K562 (cell line): ENCODE data around the gene PRSS53. TPM values are rescaled to one million over a fixed set of nuclear protein-coding genes. Genes with fewer than 3 reads are reported as not detected.
A peak's percentile ranks its signal among the peaks of the same experiment; 100 is the strongest.

Source experiments
- ASH1L ChIP-seq: fragments of 450-650 bp; IDR thresholded peaks from 2 replicates; pipeline ENCODE4 v1.6.1; 2018; ENCODE audit warnings: borderline replicate concordance, mild to moderate bottlenecking, low read depth; ENCODE audit not compliant: partially characterized antibody
- BCL6 ChIP-seq: fragments of 250-450 bp; sonication (Bioruptor Pico); IDR thresholded peaks from 2 replicates; pipeline ENCODE4 v1.4.0; 2020
- BHLHE40 ChIP-seq: IDR thresholded peaks from 2 replicates; pipeline ENCODE4 v1.6.1; 2011; ENCODE audit warnings: low read length, improper control_type of control experiment
- C11orf30 ChIP-seq: fragments of 450-650 bp; IDR thresholded peaks from 2 replicates; pipeline ENCODE4 v1.6.1; 2016; ENCODE audit warnings: low read depth, mild to moderate bottlenecking
- DIDO1 ChIP-seq: fragments of 450-650 bp; IDR thresholded peaks from 2 replicates; pipeline ENCODE4 v1.6.1; 2016; ENCODE audit warnings: low read depth, missing biosample characterization, missing genetic modification characterization
- ELF2 ChIP-seq: fragments of 250-450 bp; sonication (Bioruptor Pico); IDR thresholded peaks from 2 replicates; pipeline ENCODE4 v1.5.0; 2021; ENCODE audit warnings: mild to moderate bottlenecking
- ETV1 ChIP-seq: fragments of 450-650 bp; conservative IDR thresholded peaks from 2 replicates; pipeline ENCODE4 v1.6.1; 2016; ENCODE audit warnings: missing genetic modification characterization, control low read depth, low read depth, missing compliant biosample characterization
- KAT7 ChIP-seq: sonication (generic); formaldehyde crosslinking; IDR thresholded peaks from 2 replicates; pipeline ENCODE4 v1.8.0; 2022; ENCODE audit warnings: missing genetic modification reagents, mild to moderate bottlenecking, borderline replicate concordance
- KAT8 ChIP-seq: fragments of 450-650 bp; IDR thresholded peaks from 2 replicates; pipeline ENCODE4 v1.6.1; 2016; ENCODE audit warnings: low read depth, mild to moderate bottlenecking
- L3MBTL2 ChIP-seq: fragments of 450-650 bp; IDR thresholded peaks from 2 replicates; pipeline ENCODE4 v1.6.1; 2016; ENCODE audit warnings: mild to moderate bottlenecking, moderate library complexity
- MITF ChIP-seq: IDR thresholded peaks from 2 replicates; pipeline ENCODE4 v1.6.1; 2014; ENCODE audit warnings: antibody characterized with exemption
- MYBL2 ChIP-seq, 2 experiments: fragments of 450-650 bp in 1 of 2; sonication (generic) in 1 of 2; formaldehyde crosslinking in 1 of 2; IDR thresholded peaks; 2 replicates each; pipeline versions ENCODE4 v1.6.1 to v1.8.1; 2017 to 2022; ENCODE audit warnings: borderline replicate concordance in 1 of 2, inconsistent platforms in 1 of 2, low read depth in 1 of 2, mild to moderate bottlenecking in 1 of 2, missing genetic modification reagents in 1 of 2, moderate library complexity in 1 of 2
- NKRF ChIP-seq: fragments of 450-650 bp; IDR thresholded peaks from 2 replicates; pipeline ENCODE4 v1.6.1; 2016; ENCODE audit warnings: borderline replicate concordance
- NR2C2 ChIP-seq, 2 experiments: fragments of 200-800 bp in 1 of 2; sonication (Bioruptor generic) in 1 of 2; sonication (generic) in 1 of 2; formaldehyde crosslinking in 1 of 2; IDR thresholded peaks; 2 replicates each; pipeline versions ENCODE4 v1.6.1 to v1.8.0; 2016 to 2022; ENCODE audit warnings: mild to moderate bottlenecking in 1 of 2, missing compliant biosample characterization in 1 of 2, missing genetic modification characterization in 1 of 2, missing genetic modification reagents in 1 of 2
- SMARCC2 ChIP-seq: fragments of 450-650 bp; IDR thresholded peaks from 2 replicates; pipeline ENCODE4 v1.6.1; 2017; ENCODE audit warnings: antibody characterized with exemption, moderate library complexity, mild to moderate bottlenecking, low read depth
- STAG1 ChIP-seq: sonication (generic); formaldehyde crosslinking; IDR thresholded peaks from 2 replicates; pipeline ENCODE4 v1.5.0; 2020; ENCODE audit warnings: missing genetic modification reagents, borderline replicate concordance
- TAF1 ChIP-seq: IDR thresholded peaks from 2 replicates; pipeline ENCODE4 v1.6.1; 2011; ENCODE audit warnings: mild to moderate bottlenecking, low read length, moderate library complexity; ENCODE audit not compliant: insufficient read depth, control insufficient read depth, severe bottlenecking; ENCODE audit errors: extremely low read depth
- ZNF316 ChIP-seq: fragments of 450-650 bp; IDR thresholded peaks from 2 replicates; pipeline ENCODE4 v1.6.1; 2016
- ZNF740 ChIP-seq, 3 experiments: fragments of 200-800 bp in 1 of 3; sonication (Bioruptor generic) in 1 of 3; sonication (generic) in 1 of 3; formaldehyde crosslinking in 1 of 3; IDR thresholded peaks; 2 replicates each; pipeline versions ENCODE4 v1.6.1 to v1.8.0; 2016 to 2022; ENCODE audit warnings: mild to moderate bottlenecking in 2 of 3, missing compliant biosample characterization in 2 of 3, missing genetic modification characterization in 2 of 3, missing genetic modification reagents in 1 of 3
- ZNF785 ChIP-seq: fragments of 250-450 bp; sonication (Bioruptor Pico); IDR thresholded peaks from 2 replicates; pipeline ENCODE4 v1.4.0; 2020; ENCODE audit warnings: mild to moderate bottlenecking
- polyA plus RNA-seq, 8 experiments: library from polyadenylated mRNA; depleted of rRNA in 4 of 8; stranded (reverse) in 5 of 8; unstranded in 3 of 8; fragments of >200 nt; fragmentation: Nextera tagmentation in 2 of 8; fragmentation: Illumina TruSeq in 1 of 8; extraction: Ambion mirVana in 2 of 8; extraction: Trizol in 1 of 8; gene quantifications; 2 replicates each; pipeline versions ENCODE4 v1.2.1 to v1.2.3, GENCODE V29; 2011 to 2014; ENCODE audit warnings: inconsistent platforms in 1 of 8, missing spikeins in 1 of 8
- total RNA-seq, 7 experiments: library from RNA; depleted of rRNA in 6 of 7; stranded (reverse); fragments of >200 nt in 6 of 7; fragmentation: Illumina TruSeq in 2 of 7; extraction: Trizol in 2 of 7; gene quantifications; 2 replicates each; pipeline versions ENCODE4 v1.2.1 to v1.2.3, GENCODE V29; 2011 to 2021; ENCODE audit warnings: low replicate concordance in 1 of 7

The PRSS53 gene
- total and polyA plus RNA-seq, 9 of the 15 experiments (the other 6 are each of a cell fraction or from before 2014, with no cell fraction given), result 0.40 to 1.9 (median 0.78) TPM; not detected in 2

- TF ChIP-seq MITF (no peak), KAT7 (CRISPR knock-in tag) (peak; percentile 59; the same call in 1 of the 2 replicates), ZNF785 (CRISPR knock-in tag) (no peak), KAT8 (no peak), ASH1L (peak; percentile 58), L3MBTL2 (peak; percentile 56), ZNF740 (CRISPR knock-in tag; IDR thresholded peaks at IDR 0.05) (no peak), ZNF740 (tag; IDR thresholded peaks at IDR 0.05) (no peak), ETV1 (tag) (peak; percentile 85), NKRF (peak; percentile 79), DIDO1 (tag) (peak; percentile 74; the same call in 1 of the 2 replicates), MYBL2 (IDR thresholded peaks at IDR 0.05; ENCODE audit: low read depth) (no peak), MYBL2 (CRISPR knock-in tag; IDR thresholded peaks at IDR 0.05; ENCODE audit: borderline replicate concordance) (no peak), BHLHE40 (no peak), BCL6 (CRISPR knock-in tag) (no peak), ELF2 (CRISPR knock-in tag) (peak; percentile 96), NR2C2 (CRISPR knock-in tag; IDR thresholded peaks at IDR 0.05) (peak; percentile 82; the same call in 1 of the 2 replicates), NR2C2 (tag; IDR thresholded peaks at IDR 0.05) (peak; percentile 97), TAF1 (peak; percentile 77), SMARCC2 (no peak), C11orf30 (peak; percentile 97), ZNF316 (no peak), STAG1 (CRISPR knock-in tag) (no peak)
Measured at GRCh38 chr16:31073970-31074813, 14.6 kb downstream of the PRSS53 start, which contains the start of the genes ZNF646 and ZNF668 (continued).
